Mammary epithelial cell (primary cell): Measurements from ENCODE around the gene TICRR.

Source experiments
- EZH2 ChIP-seq: IDR thresholded peaks from 2 replicates; pipeline ENCODE4 v1.6.1; 2012; ENCODE audit warnings: low read length, inconsistent platforms, borderline replicate concordance
- TF ChIP-seq, protein P1 (sequence below), 2 donors: IDR thresholded peaks in 1 of 2; conservative IDR thresholded peaks in 1 of 2; 2 replicates each; pipeline ENCODE4 v1.5.1; 2011 to 2012; ENCODE audit warnings: inconsistent platforms in 2 of 2, low read length in 2 of 2, mild to moderate bottlenecking in 2 of 2, control low read depth in 1 of 2, low read depth in 1 of 2; ENCODE audit not compliant: insufficient read depth in 1 of 2; ENCODE audit errors: extremely low read depth in 1 of 2

DNA sequence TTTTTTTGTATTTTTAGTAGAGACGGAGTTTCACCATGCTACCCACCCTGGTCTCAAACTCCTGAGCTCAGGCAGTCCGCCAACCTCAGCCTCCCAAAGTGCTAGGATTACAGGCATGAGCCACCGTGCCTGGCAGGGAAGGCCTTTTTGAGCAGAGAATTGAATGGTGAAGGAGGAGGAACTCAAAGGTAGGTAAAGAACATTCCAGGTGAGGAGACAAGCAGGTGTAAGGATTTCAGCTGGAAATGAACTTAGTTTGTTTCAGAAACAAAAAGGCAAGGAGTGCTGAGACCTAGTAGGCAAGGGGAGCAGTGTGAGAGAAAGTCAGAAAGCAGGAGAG, 2.5 kb downstream of the TICRR start:
- TF ChIP-seq, protein P1, sequence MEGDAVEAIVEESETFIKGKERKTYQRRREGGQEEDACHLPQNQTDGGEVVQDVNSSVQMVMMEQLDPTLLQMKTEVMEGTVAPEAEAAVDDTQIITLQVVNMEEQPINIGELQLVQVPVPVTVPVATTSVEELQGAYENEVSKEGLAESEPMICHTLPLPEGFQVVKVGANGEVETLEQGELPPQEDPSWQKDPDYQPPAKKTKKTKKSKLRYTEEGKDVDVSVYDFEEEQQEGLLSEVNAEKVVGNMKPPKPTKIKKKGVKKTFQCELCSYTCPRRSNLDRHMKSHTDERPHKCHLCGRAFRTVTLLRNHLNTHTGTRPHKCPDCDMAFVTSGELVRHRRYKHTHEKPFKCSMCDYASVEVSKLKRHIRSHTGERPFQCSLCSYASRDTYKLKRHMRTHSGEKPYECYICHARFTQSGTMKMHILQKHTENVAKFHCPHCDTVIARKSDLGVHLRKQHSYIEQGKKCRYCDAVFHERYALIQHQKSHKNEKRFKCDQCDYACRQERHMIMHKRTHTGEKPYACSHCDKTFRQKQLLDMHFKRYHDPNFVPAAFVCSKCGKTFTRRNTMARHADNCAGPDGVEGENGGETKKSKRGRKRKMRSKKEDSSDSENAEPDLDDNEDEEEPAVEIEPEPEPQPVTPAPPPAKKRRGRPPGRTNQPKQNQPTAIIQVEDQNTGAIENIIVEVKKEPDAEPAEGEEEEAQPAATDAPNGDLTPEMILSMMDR (conservative IDR thresholded peaks at IDR 0.05 in 1 of 2, IDR thresholded peaks at IDR 0.05 in 1 of 2; ENCODE audit: extremely low read depth in 1 of 2, insufficient read depth in 1 of 2, low read depth in 1 of 2, low read length in 2 of 2) = no peak
- no peak for TF ChIP-seq EZH2
